Measurements from ENCODE around the gene CTTN.

- TF ChIP-seq POLR2AphosphoS5 (IDR thresholded peaks at IDR 0.05; ENCODE audit: low read depth, low read length) (no peak), TAF1 (IDR thresholded peaks at IDR 0.05; ENCODE audit: borderline replicate concordance, insufficient read depth, low read length) (no peak)
These were observed 84.2 kb downstream of the CTTN start for GRCh38 chr11:70482529-70482917.
